Body of pancreas (tissue), 4 donors: Measurements from ENCODE around the gene RBM44.

Experiments used
- POLR2A ChIP-seq, 3 donors: fragments of 450-650 bp; IDR thresholded peaks; one replicate each; pipeline ENCODE4 v1.6.1; 2016; ENCODE audit warnings: antibody characterized with exemption in 3 of 3, mild to moderate bottlenecking in 2 of 3
- TF ChIP-seq, protein P1 (sequence below), 7 experiments: fragments of 450-650 bp in 4 of 7; fragments of 200-600 bp in 3 of 7; sonication (generic) in 3 of 7; IDR thresholded peaks; one replicate each; pipeline ENCODE4 v1.5.1; 2016 to 2019; ENCODE audit warnings: antibody characterized with exemption in 7 of 7

- no peak for TF ChIP-seq POLR2A (IDR thresholded peaks at IDR 0.05)
- TF ChIP-seq, protein P1, sequence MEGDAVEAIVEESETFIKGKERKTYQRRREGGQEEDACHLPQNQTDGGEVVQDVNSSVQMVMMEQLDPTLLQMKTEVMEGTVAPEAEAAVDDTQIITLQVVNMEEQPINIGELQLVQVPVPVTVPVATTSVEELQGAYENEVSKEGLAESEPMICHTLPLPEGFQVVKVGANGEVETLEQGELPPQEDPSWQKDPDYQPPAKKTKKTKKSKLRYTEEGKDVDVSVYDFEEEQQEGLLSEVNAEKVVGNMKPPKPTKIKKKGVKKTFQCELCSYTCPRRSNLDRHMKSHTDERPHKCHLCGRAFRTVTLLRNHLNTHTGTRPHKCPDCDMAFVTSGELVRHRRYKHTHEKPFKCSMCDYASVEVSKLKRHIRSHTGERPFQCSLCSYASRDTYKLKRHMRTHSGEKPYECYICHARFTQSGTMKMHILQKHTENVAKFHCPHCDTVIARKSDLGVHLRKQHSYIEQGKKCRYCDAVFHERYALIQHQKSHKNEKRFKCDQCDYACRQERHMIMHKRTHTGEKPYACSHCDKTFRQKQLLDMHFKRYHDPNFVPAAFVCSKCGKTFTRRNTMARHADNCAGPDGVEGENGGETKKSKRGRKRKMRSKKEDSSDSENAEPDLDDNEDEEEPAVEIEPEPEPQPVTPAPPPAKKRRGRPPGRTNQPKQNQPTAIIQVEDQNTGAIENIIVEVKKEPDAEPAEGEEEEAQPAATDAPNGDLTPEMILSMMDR (IDR thresholded peaks at IDR 0.05): no peak
Observed at GRCh38 chr2:237819231-237819630, 20.7 kb downstream of the RBM44 start.
